Keratinocyte (primary cell): ENCODE data around the gene DEFB132.

Source experiments
- EZH2 ChIP-seq: IDR thresholded peaks from one replicate; pipeline ENCODE4 v1.6.1; 2012; ENCODE audit warnings: inconsistent platforms, mild to moderate bottlenecking, low read length, moderate library complexity
- TF ChIP-seq, protein P1 (sequence below), 3 experiments: IDR thresholded peaks in 1 of 3; conservative IDR thresholded peaks in 1 of 3; optimal IDR thresholded peaks in 1 of 3; 2 replicates in 2 of 3; 3 replicates in 1 of 3; pipeline versions ENCODE3 to v1.5.1; 2011; ENCODE audit warnings: low read length in 3 of 3, mild to moderate bottlenecking in 3 of 3, moderate library complexity in 2 of 3, control low read depth in 1 of 3, inconsistent platforms in 1 of 3; ENCODE audit not compliant: insufficient read depth in 2 of 3; ENCODE audit errors: extremely low read depth in 1 of 3

DNA sequence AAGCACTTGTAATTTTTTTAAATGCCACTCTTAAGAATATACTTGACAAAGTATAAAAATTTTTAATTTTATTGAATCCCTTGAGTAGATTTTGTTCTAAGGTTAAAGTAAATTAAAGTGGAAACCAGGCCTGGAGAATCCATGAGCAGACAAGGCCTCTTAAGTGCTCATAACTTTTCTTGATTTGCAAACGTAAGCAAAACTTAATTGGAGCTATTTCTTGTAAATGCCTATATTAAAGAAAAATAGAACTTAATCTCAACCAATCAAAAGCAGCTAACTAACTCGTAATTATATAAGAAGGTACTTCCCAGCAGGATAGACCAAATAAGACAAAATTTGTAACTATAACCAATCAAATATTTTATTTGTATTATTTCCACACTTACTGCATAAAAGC is 43.1 kb upstream of the DEFB132 start:
- TF ChIP-seq, protein P1, sequence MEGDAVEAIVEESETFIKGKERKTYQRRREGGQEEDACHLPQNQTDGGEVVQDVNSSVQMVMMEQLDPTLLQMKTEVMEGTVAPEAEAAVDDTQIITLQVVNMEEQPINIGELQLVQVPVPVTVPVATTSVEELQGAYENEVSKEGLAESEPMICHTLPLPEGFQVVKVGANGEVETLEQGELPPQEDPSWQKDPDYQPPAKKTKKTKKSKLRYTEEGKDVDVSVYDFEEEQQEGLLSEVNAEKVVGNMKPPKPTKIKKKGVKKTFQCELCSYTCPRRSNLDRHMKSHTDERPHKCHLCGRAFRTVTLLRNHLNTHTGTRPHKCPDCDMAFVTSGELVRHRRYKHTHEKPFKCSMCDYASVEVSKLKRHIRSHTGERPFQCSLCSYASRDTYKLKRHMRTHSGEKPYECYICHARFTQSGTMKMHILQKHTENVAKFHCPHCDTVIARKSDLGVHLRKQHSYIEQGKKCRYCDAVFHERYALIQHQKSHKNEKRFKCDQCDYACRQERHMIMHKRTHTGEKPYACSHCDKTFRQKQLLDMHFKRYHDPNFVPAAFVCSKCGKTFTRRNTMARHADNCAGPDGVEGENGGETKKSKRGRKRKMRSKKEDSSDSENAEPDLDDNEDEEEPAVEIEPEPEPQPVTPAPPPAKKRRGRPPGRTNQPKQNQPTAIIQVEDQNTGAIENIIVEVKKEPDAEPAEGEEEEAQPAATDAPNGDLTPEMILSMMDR (optimal IDR thresholded peaks at IDR 0.05 in 1 of 3, IDR thresholded peaks at IDR 0.05 in 1 of 3, conservative IDR thresholded peaks at IDR 0.05 in 1 of 3; ENCODE audit: extremely low read depth in 1 of 3, insufficient read depth in 2 of 3, low read length in 3 of 3): no peak
- no peak for TF ChIP-seq EZH2
